Activated CD8-positive, alpha-beta memory T cell treated with anti-CD3 and anti-CD28 coated beads, Interleukin-2, amount 10 ng/mL, durations not matched to agents 7 days and 5 days (primary cell): ENCODE results near the gene FAM217B. TPM values are rescaled to one million over a fixed set of nuclear protein-coding genes. Genes with fewer than 3 reads are reported as not detected.

Experiments
- ATAC-seq: fragments of 150-1000 bp; cut with Tn5 transposase; one replicate; pipeline ENCODE4 v1.10.0; 2021; ENCODE audit warnings: moderate library complexity
- CTCF ChIA-PET: fragments of 350-600 bp; sonication (Branson Sonifier 250); formaldehyde crosslinking; loops from one replicate; lab custom pipeline; 2021; ENCODE audit warnings: antibody characterized with exemption; lab: Charles Lee
- DNase-seq: peaks from one replicate; pipeline ENCODE4 v3.0.0-alpha.2; 2020
- H3K27ac Mint-ChIP-seq: one replicate; pipeline ENCODE4 v1.8.0; 2021; ENCODE audit warnings: mild to moderate bottlenecking, mixed read lengths
- H3K27me3 Mint-ChIP-seq: one replicate; pipeline ENCODE4 v1.8.0; 2021; ENCODE audit warnings: mixed read lengths
- H3K36me3 Mint-ChIP-seq: one replicate; pipeline ENCODE4 v1.8.0; 2021; ENCODE audit warnings: mild to moderate bottlenecking, mixed read lengths
- H3K4me1 Mint-ChIP-seq: one replicate; pipeline ENCODE4 v1.8.0; 2021; ENCODE audit warnings: mixed read lengths
- H3K4me3 Mint-ChIP-seq: one replicate; pipeline ENCODE4 v1.8.0; 2021; ENCODE audit warnings: mild to moderate bottlenecking, moderate library complexity, mixed read lengths
- H3K9me3 Mint-ChIP-seq: one replicate; pipeline ENCODE4 v1.8.0; 2022; ENCODE audit warnings: low read depth, mixed read lengths
- total RNA-seq, 2 experiments: library from RNA; stranded (reverse); gene quantifications; one replicate each; pipeline ENCODE4 v1.2.3, GENCODE V29; 2021

The FAM217B gene
- total RNA-seq, 2 experiments from 2014 or later, result 21.9 to 31.2 TPM

DNA sequence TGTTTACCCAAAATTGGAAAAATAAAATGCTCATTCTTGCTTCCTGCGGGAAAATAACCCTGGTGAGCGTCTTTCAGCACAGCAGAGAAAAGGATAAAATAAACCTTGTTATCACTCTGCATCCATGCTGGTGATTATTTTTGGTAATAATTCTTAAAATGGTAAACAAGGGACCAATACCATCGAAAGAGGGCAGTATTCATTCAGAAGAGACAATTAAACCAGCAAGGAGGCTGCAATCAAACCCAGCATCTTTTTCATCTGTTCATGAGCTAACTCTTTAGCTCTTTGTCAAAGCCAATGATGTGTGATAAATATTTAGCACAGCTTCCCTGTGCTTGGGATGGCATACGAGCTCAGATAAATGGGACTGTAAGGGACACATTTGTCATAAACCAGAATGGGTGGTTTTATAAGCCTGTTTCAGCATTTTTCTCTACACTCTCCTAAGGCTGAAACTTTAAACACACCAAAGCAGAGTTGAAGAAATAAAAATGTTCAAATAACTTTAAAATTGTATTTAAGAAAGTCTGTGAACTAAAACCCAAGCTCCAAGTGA is 52.4 kb downstream of the FAM217B start:
- Mint-ChIP-seq H3K36me3 (no peaks in the 10 kb centered on the region), H3K27ac (no peak overlapping the region), H3K4me3 (no peak overlapping the region), H3K9me3 (no peaks in the 10 kb centered on the region), H3K4me1 (peaks cover 1% of the 10 kb centered on the region), H3K27me3 (no peaks in the 10 kb centered on the region)
- no peak for DNase-seq
- CTCF ChIA-PET, result interaction anchor here (1.1 kb wide), 1 partner anchor 46 kb away, joined by 3 read pairs; no protein-coding TSS in a partner anchor
- ATAC-seq, result no peak

GRCh38 chr20:59993736-59994430 is 53.7 kb downstream of the FAM217B start:
- H3K9me3 Mint-ChIP-seq, result no peaks in the 10 kb centered on the region
- H3K36me3 Mint-ChIP-seq, result no peaks in the 10 kb centered on the region
- no peaks in the 10 kb centered on the region for H3K27me3 Mint-ChIP-seq
- H3K27ac Mint-ChIP-seq, result no peak overlapping the region
- H3K4me3 Mint-ChIP-seq, result no peak overlapping the region
- H3K4me1 Mint-ChIP-seq, result peaks cover 1% of the 10 kb centered on the region
- DNase-seq (no peak), ATAC-seq (no peak)
- CTCF ChIA-PET, result interaction anchor here (2.1 kb wide), 1 partner anchor 64 kb away, joined by 5 read pairs; no protein-coding TSS in a partner anchor

- Mint-ChIP-seq H3K36me3 (no peaks in the 10 kb centered on the region), H3K4me1 (peaks cover 1% of the 10 kb centered on the region), H3K9me3 (no peaks in the 10 kb centered on the region), H3K4me3 (no peak overlapping the region), H3K27ac (no peak overlapping the region), H3K27me3 (no peaks in the 10 kb centered on the region)
- no peak for ATAC-seq
- DNase-seq, result no peak
- CTCF ChIA-PET, result interaction anchor here (2.1 kb wide), 1 partner anchor 63 kb away, joined by 5 read pairs; no protein-coding TSS in a partner anchor
Observed at GRCh38 chr20:59994697-59995122, 54.5 kb downstream of the FAM217B start.

GRCh38 chr20:59996108-59996507 is 55.9 kb downstream of the FAM217B start:
- Mint-ChIP-seq H3K36me3 (no peaks in the 10 kb centered on the region), H3K4me3 (no peak overlapping the region), H3K27me3 (no peaks in the 10 kb centered on the region), H3K4me1 (peaks cover 1% of the 10 kb centered on the region), H3K27ac (no peak overlapping the region), H3K9me3 (no peaks in the 10 kb centered on the region)
- DNase-seq (no peak), ATAC-seq (no peak)
- CTCF ChIA-PET, result no interaction called here

- CTCF ChIA-PET, result interaction anchor here (1.4 kb wide), 1 partner anchor 24 kb away, joined by 3 read pairs; no protein-coding TSS in a partner anchor
Observed at GRCh38 chr20:59997896-59998295, 57.7 kb downstream of the FAM217B start.

More at GRCh38 chr20:59997896-59998295, 57.7 kb downstream of the FAM217B start:
- Mint-ChIP-seq H3K9me3 (no peaks in the 10 kb centered on the region), H3K36me3 (no peaks in the 10 kb centered on the region), H3K27ac (no peak overlapping the region), H3K4me3 (no peak overlapping the region), H3K4me1 (peaks cover 1% of the 10 kb centered on the region), H3K27me3 (no peaks in the 10 kb centered on the region)
- DNase-seq (no peak), ATAC-seq (no peak)

Other genes starting within 250 kb of the FAM217B start
- 10 to 100 TPM; 13.5 to 25.7 TPM for gene SYCP2, start 6.8 kb upstream of the FAM217B start, total RNA-seq
- 1 to 10 TPM; 8.5 to 8.7 TPM for gene PPP1R3D, start 84 bp upstream of the FAM217B start, total RNA-seq
- 1 to 10 TPM in 1 of 2 experiments, under 1 TPM in 1; 0.42 to 1.5 TPM for gene CDH26, start 18.0 kb downstream of the FAM217B start, total RNA-seq